SK-N-MC (cell line): ENCODE results near the gene MED22.

Experiments used
- EZH2 ChIP-seq: fragments of 200-600 bp; sonication (generic); IDR thresholded peaks from one replicate; pipeline ENCODE4 v1.6.1; 2017; ENCODE audit warnings: antibody characterized with exemption
- POLR2AphosphoS5 ChIP-seq: IDR thresholded peaks from 2 replicates; pipeline ENCODE4 v1.6.1; 2012; ENCODE audit warnings: mild to moderate bottlenecking, low read depth, low read length, borderline replicate concordance

DNA sequence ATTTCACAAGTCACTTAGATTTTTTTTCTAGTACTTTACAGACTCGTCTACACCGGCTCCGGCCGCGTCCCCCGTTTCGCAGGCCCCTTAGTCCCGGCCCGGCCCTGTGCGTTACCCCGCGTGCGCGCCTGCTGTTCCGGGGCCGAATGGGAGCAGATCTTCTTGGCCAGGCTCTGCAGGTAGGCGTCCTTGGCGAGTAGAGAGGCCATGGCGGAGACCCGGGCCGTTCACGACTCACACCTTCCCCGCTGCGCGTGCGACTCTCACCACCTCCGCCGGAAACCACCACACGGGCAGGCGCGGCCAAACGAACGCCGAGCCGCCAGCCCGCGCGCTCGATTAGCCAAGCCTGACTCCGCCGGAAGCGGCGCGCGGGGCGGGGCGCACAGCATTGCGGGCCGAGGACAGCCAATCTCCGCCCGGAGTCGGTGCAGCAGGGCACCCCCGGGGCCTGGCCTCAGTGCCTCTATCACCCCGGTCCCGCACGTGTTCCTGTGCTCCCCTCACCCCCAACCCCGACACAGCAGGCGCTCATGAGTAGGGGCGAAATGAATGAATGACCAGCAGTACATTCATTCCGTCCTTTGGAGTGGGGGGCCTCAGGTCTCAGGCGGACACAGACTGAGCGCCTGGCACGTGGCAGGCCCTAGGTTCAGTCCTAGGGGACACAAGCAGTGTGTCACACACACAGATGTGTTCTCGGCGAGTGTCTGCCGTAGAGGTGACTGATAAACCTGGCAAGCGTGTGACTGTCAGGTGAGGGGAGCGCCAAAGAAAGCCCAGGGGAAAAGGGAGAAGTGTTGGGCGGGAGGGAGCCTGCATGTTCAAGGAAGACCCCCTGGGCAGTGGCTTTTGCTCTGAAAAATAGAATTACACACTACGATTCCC, 11.8 kb downstream of the MED22 start, which contains the start of gene SURF6:
- peak; percentile 94 for TF ChIP-seq POLR2AphosphoS5
- TF ChIP-seq EZH2, result no peak
